Fibroblast of skin of abdomen (primary cell): ENCODE measurements around the gene PHB1.
"Not testable (repeated sequence)": the region's sequence is repeated elsewhere in the genome, so short reads cannot be mapped to it uniquely, and the experiment has no call there.

ENCODE experiments used
- DNase-seq: peaks from one replicate; pipeline ENCODE4 v3.0.0-alpha.2; 2013

The PHB1 gene

DNA sequence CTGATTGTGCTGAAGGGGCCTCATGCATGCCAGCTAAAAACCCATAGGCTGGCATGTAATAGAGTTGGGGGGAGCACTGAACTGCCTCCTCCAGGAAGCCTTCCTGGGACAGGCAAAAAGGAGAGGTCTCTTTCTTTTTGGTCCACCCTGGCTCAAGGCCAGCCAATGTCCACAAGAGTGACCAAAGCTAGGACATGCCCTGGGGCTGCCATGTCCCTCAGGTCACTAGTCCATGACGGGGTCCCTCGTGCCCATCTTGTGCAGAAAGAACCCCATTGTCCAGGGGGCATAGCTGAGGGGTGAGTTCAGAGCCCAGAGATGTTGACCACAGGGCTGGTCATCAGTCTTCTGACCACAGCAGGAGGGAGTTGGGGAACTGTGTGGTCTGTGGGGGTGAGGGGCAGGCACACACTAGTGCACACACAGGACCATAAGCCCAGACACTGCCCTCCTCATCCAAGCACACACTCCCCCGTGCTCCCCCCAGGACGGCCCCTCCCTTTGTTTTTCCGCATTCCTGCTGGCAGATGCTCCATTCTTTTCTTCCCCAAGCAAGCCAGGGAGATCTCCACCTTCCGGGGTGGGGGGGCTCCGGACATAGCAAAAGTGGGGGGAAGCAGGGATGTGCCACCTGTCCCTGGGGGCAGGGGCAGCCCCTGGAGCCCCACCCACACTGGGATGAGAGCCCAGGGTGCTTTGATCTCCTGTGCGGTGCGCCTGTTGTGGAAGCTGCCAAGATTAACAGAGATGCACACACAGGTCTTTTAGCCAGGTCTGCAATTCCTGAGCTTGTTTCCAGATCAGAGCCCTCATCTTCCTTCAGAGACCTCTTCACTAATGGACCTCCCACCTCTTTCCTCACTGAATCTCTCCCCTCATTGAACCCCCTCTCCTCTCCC is 25.2 kb upstream of the PHB1 start:
- no peak for DNase-seq

DNA sequence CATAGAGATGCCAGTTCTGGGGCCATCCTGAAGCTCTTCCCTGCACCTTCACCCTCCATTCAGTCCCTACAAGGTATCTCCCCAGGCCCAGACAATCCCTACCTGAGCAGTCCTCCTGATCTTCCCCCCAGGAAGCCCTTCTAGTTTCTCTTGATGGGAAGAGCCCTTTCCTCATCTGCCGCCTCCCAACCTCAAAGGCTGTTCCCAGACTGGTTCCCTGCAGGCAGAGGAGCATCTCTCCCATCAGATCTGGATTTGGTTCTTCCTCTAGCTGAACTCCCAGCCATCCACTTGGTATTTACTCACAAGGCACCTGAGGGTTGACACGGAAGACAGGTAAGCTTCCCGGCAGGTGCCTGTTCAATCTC is 24.6 kb upstream of the PHB1 start:
- no peak for DNase-seq

DNA sequence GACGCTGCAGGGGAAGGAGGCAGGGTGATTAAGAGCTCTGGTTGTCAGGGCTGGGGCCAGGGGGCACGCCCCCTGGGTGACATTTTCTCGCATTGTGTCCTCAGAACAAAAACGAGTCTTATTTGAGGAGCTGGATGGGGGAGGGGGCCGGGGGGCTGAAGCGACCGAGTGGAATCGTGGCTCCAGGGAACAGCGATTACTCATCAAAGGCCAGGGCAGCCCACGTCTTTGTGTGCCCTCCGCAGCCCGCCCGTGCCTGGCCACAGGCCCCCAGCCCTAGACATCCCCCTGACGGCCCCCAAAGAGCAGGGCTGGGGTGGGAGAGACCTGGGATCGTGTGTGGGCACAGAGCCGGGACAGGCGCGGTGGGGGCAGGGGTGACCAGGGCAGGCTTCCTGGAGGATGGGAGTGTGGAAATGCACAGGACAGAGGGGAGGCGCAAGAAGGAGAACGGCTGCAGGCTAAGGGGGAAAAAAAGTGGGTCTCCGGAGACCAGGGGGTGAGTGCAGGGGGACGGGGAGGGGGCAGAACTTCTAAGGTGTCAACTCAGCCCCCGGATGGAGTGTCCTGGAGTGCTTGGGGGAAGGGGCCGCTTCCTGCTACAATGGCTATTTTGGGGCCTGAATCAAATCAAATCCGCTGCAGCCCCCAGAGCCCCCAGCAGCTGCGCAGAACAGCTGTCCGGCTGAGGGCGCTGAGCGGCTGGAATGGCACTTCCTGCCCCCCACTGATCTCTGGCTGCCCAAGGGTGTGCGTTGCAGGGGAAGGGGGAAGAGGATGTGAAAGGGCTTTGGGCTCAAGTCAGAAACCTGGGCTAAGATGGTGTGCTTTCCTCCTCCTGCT is 24.0 kb upstream of the PHB1 start:
- no peak for DNase-seq

GRCh38 chr17:49437696-49438435 is 23.2 kb upstream of the PHB1 start:
- DNase-seq, result no peak

- DNase-seq, result no peak
These were observed 21.5 kb upstream of the PHB1 start for GRCh38 chr17:49436174-49436573.

DNA sequence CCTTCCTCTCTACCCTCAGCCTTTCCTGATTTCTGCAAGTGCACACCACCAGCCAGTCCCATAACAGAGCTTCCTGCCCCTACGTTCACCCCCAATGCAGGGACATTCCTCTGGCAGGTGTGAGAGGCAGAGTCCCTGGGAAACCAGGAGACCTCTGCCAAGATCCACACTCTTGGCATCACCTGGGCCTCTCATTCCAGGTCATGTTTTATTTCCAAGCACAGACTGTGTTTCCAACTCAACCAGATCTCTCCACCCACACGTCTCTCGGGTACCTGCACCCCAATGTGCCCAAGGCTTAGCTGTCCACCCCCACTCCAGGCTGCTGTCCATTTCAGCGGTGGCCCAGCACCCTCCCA is 21.0 kb upstream of the PHB1 start:
- no peak for DNase-seq

- DNase-seq, result peak; percentile 45
These were observed 20.4 kb upstream of the PHB1 start for GRCh38 chr17:49434821-49435670.

DNA sequence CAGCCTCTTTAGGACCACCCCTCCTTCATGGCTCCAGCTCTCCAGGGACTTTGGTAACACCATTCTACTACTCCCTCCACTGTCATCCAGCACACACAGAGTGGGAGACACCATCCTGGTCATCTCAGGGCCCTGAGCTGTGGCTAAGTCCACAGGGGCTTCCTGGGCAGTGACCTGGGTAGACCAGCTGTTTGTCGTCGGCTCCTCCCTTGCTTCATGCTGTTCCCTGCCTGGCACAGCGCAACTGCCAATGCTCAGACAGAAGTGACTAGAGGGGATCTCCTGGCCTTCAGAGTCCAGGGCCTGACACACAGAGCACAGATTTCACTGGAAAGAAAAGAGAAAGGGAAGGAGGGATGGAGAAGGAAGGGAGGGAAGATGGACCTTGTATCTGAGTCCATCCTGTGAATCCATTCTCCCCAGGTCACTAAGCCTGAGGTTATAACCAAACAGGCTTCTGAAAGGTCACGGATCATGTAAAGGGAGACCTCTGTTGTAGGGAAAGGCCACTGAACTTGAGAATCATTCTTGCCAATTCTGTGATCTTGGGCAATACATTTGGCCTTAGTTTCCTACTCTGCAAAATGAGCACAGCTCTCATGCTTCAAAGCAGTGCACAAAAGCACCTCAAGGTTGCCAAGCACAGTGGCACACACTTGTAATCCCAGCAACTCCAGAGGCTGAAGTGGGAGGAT is 18.5 kb upstream of the PHB1 start:
- no peak for DNase-seq

DNA sequence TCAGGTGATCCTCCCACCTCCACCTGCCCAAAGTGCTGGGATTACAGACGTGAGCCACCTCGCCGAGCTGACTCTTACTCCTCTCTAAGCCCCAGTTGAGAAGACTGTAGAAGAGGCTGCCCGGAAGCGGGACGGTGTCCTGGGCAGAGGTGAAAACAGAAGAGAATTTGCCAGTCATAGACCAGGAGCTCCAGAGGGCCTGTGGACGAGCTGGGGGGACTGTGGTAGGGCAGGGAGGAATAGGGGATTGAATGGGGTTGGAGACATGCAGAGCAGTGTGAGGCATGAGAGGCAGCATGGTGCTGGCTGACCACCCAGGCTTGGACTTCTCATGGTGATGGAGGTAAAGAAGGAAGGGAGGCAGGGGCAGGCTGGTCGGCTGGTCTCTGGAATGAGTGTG is 17.1 kb upstream of the PHB1 start:
- DNase-seq, result no peak

DNA sequence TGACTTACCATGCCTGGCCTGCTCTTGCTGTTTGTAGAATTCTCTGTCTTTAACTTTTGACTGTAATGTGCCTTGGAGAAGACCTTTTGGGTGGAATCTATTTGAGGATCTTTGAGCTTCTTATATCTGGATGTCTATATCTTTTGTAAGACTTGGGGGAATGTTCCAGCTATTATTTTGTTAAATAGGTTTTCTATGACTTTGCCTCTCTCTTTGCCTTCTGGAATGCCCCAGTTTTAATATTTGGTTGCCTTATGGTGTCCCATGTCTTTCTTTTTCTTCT is 10.3 kb upstream of the PHB1 start:
- DNase-seq, result no peak

- DNase-seq, result not testable (repeated sequence)
These were observed 9.8 kb upstream of the PHB1 start for GRCh38 chr17:49424276-49425003.

GRCh38 chr17:49422714-49423113 is 8.0 kb upstream of the PHB1 start:
- DNase-seq, result no peak

GRCh38 chr17:49419761-49420160 is 5.1 kb upstream of the PHB1 start:
- not testable (repeated sequence) for DNase-seq

DNA sequence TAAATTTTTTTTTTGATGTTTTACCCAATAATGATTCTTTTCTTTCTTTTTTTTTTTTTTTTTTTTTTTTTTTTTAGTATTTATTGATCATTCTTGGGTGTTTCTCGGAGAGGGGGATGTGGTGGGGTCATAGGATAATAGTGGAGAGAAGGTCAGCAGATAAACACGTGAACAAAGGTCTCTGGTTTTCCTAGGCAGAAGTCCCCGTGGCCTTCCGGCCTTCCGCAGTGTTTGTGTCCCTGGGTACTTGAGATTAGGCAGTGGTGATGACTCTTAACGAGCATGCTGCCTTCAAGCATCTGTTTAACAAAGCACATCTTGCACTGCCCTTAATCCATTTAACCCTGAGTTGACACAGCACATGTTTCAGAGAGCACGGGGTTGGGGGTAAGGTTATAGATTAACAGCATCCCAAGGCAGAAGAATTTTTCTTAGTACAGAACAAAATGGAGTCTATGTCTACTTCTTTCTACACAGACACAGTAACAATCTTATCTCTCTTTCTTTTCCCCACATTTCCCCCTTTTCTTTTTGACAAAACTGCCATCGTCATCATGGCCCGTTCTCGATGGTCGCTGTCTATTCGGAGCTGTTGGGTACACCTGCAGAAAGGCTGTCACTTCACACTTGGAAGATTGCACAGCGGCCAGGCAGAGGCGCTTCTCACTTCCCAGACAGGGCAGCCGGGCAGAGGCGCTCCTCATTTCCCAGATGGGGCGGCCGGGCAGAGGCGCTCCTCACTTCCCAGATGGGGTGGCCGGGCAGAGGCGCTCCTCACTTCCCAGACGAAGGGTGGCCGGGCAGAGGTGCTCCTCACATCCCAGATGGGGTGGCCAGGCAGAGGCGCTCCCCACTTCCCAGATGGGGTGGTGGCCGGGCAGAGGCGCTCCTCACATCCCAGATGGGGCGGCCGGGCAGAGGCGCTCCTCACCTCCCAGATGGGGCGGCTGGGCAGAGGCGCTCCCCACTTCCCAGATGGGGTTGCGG is 4.4 kb upstream of the PHB1 start:
- DNase-seq, result not testable (repeated sequence)

DNA sequence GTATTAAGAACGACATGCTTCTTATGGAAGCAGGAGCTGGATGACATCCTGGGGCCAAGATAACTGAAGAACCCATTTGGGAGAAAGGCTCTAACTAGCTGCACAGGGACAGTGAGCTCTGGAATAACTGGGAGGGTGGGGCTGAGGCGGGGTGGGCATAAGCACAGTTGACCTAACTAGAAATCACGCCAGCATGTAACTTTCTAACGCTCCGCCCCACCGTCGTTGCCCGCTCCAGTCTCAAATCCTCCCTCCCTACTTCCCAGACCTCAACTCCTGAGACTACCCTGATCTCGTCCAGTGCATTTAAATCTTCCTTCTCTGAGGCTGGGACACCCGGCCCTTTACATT is 436 bp downstream of the PHB1 start:
- no peak for DNase-seq

DNA sequence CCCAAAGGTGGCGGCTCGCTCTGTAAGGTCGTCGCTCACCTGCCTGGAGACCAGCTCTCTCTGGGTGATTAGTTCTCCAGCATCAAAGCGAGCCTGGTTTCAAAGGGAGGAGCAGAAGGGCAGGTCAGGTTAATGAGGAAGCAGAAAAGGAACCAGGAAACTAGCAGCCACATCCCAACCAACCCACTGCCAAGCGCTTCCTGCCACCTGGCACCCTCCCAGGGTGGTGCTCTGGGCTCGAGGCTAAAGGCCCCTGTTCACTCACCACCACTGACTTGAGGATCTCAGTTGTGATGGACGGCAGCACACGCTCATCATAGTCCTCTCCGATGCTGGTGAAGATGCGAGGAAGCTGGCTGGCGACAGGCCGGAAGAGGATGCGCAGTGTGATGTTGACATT is 5.6 kb downstream of the PHB1 start:
- DNase-seq, result no peak

DNA sequence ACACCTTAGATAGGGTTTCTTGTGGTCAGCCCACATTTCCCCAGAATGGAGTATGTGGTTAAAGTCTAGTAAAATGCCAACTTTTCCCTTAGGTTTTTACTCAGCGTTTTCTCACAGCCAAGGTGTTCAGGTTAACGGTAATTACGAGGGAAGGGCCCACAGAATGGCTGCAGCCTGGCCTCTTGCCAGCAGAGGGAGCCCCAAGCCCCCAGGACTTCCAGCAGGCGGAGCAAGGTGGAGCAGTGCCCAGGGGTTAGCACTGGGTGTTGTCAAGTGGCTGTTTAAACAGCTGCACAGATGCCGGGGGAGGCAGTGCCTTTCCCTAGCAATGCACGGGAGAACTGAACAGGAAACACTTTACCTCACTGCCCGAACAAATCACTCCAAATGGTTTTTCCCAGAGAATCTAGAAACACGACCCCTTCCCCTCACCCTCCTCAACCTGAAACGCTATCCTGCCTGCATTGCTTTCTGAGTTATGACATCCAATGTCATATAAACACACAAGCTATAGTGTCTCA is 6.6 kb downstream of the PHB1 start:
- peak; percentile 52 for DNase-seq

- DNase-seq, result no peak
These were observed 7.6 kb downstream of the PHB1 start for GRCh38 chr17:49407086-49407485.

GRCh38 chr17:49406421-49407061 is 8.1 kb downstream of the PHB1 start:
- no peak for DNase-seq
